PC-9 (cell line): ENCODE data around the gene CPN2.

ENCODE experiments used
- CTCF ChIP-seq: fragments of 200-600 bp; sonication (generic); conservative IDR thresholded peaks from 2 replicates; pipeline ENCODE4 v1.6.1; 2017; ENCODE audit warnings: mixed run types, antibody characterized with exemption, mild to moderate bottlenecking, moderate library complexity
- EZH2 ChIP-seq: fragments of 200-600 bp; sonication (generic); IDR thresholded peaks from 2 replicates; pipeline ENCODE4 v1.8.0; 2017; ENCODE audit warnings: antibody characterized with exemption, low read depth

GRCh38 chr3:194336601-194337355, 14.3 kb downstream of the CPN2 start:
- TF ChIP-seq CTCF (no peak), EZH2 (no peak)
